Measurements from ENCODE around the gene DHPS. TPM values are rescaled to one million over a fixed set of nuclear protein-coding genes. Genes with fewer than 3 reads are reported as not detected.

DHPS gene
- total RNA-seq, 1 donor from 2014 or later = 79.4 TPM

- Mint-ChIP-seq H3K4me1 (ENCODE audit: unreplicated experiment) (no peaks in the 10 kb centered on the region), H3K9me3 (no peaks in the 10 kb centered on the region), H3K4me3 (no peak overlapping the region), H3K27ac (no peak overlapping the region), H3K27me3 (no peaks in the 10 kb centered on the region), H3K36me3 (peaks cover 16% of the 10 kb centered on the region)
- DNase-seq (ENCODE audit: extremely low spot score, unreplicated experiment) = no peak
- no peak for TF ChIP-seq CTCF (conservative IDR thresholded peaks at IDR 0.05)
Observed at GRCh38 chr19:12656899-12657571, 24.6 kb downstream of the DHPS start.

- Mint-ChIP-seq H3K4me3 (no peak overlapping the region), H3K36me3 (peaks cover 19% of the 10 kb centered on the region), H3K9me3 (no peaks in the 10 kb centered on the region), H3K4me1 (ENCODE audit: unreplicated experiment) (no peaks in the 10 kb centered on the region), H3K27me3 (no peaks in the 10 kb centered on the region), H3K27ac (no peak overlapping the region)
- TF ChIP-seq CTCF (conservative IDR thresholded peaks at IDR 0.05) = no peak
- no peak for DNase-seq (ENCODE audit: extremely low spot score, unreplicated experiment)
Observed at GRCh38 chr19:12655546-12655945, 26.1 kb downstream of the DHPS start.

GRCh38 chr19:12652219-12652618, 29.5 kb downstream of the DHPS start:
- no peak for DNase-seq (ENCODE audit: extremely low spot score, unreplicated experiment)
- no peak for TF ChIP-seq CTCF (conservative IDR thresholded peaks at IDR 0.05)
- Mint-ChIP-seq H3K27ac (no peak overlapping the region), H3K4me1 (ENCODE audit: unreplicated experiment) (no peaks in the 10 kb centered on the region), H3K9me3 (no peaks in the 10 kb centered on the region), H3K4me3 (no peak overlapping the region), H3K36me3 (peaks cover 16% of the 10 kb centered on the region), H3K27me3 (no peaks in the 10 kb centered on the region)

- no peak overlapping the region for H3K27ac Mint-ChIP-seq
- no peaks in the 10 kb centered on the region for H3K27me3 Mint-ChIP-seq
- no peak overlapping the region for H3K4me3 Mint-ChIP-seq
- no peak for TF ChIP-seq CTCF (conservative IDR thresholded peaks at IDR 0.05)
- no peaks in the 10 kb centered on the region for H3K4me1 Mint-ChIP-seq (ENCODE audit: unreplicated experiment)
- H3K9me3 Mint-ChIP-seq = no peaks in the 10 kb centered on the region
- DNase-seq (ENCODE audit: extremely low spot score, unreplicated experiment) = no peak
- H3K36me3 Mint-ChIP-seq = peaks cover 4% of the 10 kb centered on the region
Observed at GRCh38 chr19:12649941-12650340, 31.7 kb downstream of the DHPS start.

GRCh38 chr19:12648088-12648487, 33.6 kb downstream of the DHPS start:
- H3K27ac Mint-ChIP-seq = no peak overlapping the region
- no peaks in the 10 kb centered on the region for H3K9me3 Mint-ChIP-seq
- no peaks in the 10 kb centered on the region for H3K27me3 Mint-ChIP-seq
- no peak for DNase-seq (ENCODE audit: extremely low spot score, unreplicated experiment)
- H3K36me3 Mint-ChIP-seq = peaks cover 3% of the 10 kb centered on the region
- no peaks in the 10 kb centered on the region for H3K4me1 Mint-ChIP-seq (ENCODE audit: unreplicated experiment)
- H3K4me3 Mint-ChIP-seq = no peak overlapping the region
- TF ChIP-seq CTCF (conservative IDR thresholded peaks at IDR 0.05) = no peak

All from type B pancreatic cell (in vitro differentiated cells).